HuH-7.5 (cell line): Measurements from ENCODE around the gene ZNF525.
"Not testable (repeated sequence)": the region's sequence is repeated elsewhere in the genome, so short reads cannot be mapped to it uniquely, and the experiment has no call there.

Source experiments
- DNase-seq: peaks from one replicate; pipeline ENCODE4 v3.0.0; 2011; ENCODE audit warnings: low spot score

ZNF525 gene

DNA sequence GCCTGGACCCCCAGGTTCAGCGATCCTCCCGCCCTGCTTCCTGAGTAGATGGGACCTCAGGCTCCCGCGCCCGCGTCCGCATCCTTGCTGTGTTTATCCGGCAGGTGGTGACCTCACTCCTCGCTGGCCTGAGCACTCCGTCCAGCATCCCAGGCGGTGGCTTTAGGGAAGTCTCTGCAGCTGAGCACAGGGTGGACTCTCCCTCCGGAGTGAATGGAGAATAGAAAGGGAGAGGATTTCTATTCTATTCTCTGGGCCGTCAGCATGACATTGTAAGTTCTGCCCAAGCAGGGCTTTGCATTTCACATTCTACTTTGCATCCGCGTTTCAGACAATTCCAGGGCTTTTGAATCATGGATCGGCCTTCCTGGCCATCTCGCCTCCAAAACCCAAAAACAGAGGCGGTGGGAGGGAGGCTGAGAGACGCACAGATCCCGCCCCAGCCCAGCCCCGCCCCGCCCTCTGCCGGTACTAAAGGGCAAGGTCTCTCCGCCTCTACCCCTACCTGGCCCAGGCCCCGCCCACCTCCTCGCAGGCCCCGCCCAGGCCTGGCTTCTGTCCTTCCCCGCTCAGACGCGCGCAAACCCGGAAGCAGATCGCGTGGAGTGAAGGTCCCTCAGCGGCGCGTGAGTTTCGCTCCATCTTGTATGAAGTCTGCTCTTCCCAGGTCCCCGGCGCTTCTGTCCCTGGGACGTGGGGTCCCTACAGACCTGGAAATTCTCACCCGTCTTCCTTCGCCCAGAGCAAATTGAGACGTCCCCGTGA is at the start of gene ZNF525:
Gene ZNF525, plus strand, starts transcription at position 572 of the 765 bp plus-strand sequence. CDS start 6,577 bp downstream, outside the sequence.
- DNase-seq = peak; percentile 74

DNA sequence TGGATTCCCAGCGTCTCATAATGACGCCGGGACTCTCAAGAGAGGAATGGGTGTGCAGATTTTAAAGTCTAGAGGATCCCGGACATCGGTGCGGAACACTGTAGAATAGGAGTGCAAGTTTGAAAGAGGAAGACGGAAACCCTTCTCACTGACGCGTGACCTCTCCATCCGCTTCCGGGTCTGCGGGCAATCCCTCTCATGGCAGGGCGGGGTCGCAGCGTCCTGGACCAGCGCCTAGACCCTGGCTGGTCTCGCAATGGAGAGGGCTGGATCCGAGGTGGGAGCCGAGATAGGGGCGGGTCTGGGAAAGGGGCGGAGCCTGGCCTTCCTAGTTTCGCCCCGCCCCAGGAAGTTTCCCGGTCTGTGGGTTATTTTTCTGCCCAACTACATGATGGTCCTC is 36.5 kb upstream of the ZNF525 start:
- DNase-seq = no peak

DNA sequence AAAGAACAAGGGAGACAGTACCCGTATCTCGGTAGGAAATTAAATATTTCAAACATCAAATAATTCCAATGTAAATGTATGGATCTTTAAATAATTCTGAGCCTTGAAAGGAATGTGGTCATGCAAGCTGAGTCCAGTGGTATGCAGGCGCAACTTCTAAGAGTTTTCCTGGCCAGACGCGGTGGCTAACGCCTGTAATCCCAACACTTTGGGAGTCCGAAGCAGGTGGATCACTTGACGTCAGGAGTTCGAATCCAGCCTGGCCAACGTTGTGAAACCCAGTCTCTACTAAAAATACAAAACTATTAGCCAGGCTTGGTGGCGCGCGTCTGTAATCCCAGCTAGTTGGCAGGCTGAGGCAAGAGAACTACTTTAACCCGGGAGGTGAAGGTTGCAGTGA is 33.0 kb upstream of the ZNF525 start:
- DNase-seq = no peak

DNA sequence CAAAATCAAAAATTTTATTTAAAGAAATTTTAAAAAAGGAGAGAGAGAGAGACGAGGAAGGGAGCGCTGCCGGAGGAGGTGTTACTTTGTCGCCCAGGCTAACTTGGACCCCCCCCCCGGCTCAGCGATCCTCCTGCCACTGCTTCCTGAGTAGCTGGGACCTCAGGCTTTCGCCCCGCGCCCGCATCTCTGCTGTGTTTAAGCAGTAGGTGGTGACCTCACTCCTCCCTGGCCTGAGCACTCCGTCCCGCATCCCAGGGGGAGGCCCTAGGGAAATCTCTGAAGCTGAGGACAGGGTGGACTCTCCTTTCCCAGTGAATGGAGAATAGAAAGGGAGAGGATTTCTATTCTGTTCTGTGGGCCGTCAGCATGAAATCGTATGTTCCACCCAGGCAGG is 32.4 kb upstream of the ZNF525 start:
- no peak for DNase-seq

DNA sequence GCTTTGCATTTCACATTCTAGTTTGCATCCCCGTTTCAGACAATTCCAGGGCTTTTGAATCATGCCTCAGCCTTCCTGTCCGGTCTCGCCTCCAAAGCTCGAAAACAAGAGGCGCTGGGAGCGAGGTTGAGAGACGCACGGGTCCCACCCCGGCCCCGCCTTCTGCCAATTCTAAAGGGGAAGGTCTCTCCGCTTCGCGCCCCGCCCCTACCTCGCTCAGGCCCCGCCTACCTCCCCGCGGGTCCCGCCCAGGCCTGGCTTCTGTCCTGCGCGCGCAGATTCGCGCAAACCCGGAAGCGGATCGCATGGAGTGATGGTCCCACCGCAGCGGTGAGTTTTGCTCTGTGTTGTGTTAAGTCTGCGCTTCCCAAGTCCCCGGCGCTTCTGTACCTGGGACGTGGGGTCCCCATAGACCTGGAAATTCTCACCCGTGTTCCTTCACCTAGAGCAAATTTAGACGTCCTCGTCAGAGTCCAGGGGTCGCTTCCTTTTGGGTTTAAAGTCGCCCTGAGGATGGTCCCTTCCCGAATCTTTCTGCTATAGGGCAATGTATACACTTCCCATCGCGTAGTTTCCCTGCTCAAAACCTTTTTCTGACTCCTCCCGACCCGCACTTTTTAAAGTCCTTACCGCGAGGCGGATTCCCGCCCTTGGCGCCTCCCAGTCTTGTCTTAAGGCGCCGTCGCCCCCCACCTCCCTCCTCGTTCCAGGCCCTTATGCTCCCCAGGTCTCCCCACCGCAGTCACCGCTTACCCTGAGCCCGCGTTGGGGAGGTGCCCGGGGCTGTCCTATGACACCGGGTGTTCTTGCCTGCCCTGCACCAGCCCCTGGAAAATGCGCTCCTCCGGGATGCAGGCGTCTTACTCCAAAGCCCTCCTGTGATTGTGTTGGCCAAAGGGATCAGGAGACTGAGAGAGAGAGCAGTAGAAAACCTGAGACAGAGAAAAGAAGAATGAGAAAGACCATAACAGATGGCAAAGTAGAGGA is 31.7 kb upstream of the ZNF525 start, which contains the start of gene ZNF845:
Gene ZNF845, plus strand, starts transcription at position 287 of the 987 bp plus-strand sequence. CDS start 7,559 bp downstream, outside the sequence.
- peak; percentile 59 for DNase-seq

DNA sequence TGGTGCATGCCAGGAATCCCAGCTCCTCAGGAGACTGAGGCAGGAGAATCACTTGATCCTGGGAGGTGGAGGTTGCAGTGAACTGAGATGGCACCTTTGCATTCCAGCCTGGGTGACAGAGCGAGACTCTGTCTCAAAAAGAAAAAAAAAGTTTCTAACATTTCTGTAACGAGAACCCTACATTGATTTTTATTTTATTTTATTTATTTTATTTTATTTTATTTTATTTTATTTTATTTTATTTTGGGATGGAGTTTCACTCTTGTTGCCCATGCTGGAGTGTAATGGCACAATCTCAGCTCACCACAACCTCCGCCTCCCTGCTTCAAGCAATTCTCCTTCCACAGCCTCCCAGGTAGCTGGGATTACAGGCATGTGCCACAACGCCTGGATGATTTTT is 21.1 kb upstream of the ZNF525 start:
- DNase-seq = not testable (repeated sequence)

DNA sequence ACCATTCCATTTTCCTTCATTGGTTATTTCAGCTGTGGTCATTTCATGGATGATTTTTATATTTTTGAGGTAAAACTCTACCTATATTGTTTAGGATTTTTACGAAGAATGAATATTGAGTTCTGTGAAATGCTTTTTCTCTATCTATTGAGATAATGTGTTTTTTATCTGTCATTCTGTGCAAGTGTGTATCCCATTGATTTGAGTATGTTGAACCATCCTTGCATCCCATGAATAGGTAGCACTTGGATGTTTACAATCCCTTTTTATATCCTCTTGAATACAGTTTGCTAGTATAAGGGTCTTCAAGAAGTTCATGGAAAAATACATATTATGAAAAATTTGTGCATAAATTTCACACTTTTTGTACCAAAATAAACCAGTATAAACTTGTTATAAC is 9.8 kb upstream of the ZNF525 start:
- no peak for DNase-seq

DNA sequence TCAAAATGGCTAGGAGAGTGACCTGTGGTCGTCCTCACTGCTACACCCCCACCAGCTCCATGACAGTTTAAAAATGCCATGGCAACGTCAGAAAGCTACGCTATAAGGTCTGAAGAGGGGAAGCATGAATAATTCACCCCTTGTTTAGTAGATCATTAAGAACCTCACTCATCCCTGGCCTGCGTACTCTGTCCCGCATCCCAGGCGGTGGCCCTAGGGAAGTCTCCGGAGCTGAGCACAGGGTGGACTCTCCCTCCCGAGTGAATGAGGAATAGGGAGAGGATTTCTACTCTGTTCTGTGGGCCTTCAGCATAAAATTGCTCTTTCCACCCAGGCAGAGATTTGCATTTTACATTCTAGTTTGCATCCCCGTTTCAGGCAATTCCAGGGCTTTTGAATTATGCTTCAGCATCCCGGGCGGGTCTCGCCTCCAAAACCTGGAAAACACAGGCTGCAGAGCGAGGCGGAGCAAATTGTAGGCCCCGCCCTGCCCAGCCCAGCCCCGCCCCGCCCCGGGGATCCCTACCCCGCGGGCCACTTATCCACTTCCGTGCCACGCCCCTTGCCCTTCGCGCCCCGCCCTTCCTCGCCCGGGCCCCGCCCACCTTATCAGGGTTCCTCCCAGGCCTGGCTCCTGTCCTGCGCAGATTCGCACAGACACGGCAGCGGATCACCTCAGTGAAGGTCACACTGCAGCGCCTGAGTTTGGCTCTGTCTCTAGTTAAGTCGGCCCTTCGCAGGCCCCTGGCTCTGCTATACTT is 7.5 kb upstream of the ZNF525 start:
- DNase-seq = no peak

DNA sequence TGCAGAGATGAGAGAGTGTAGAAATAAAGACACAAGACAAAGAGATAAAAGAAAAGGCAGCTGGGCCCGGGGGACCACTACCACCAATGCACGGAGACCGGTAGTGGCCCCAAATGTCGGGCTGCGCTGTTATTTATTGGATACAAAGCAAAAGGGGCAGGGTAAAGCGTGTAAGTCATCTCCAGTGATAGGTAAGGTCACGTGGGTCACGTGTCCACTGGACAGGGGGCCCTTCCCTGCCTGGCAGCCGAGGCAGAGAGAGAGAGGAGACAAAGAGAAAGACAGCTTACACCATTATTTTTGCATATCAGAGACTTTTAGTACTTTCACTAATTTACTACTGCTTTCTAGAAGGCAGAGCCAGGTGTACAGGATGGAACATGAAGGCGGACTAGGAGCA is 5.4 kb upstream of the ZNF525 start:
- DNase-seq = not testable (repeated sequence)

DNA sequence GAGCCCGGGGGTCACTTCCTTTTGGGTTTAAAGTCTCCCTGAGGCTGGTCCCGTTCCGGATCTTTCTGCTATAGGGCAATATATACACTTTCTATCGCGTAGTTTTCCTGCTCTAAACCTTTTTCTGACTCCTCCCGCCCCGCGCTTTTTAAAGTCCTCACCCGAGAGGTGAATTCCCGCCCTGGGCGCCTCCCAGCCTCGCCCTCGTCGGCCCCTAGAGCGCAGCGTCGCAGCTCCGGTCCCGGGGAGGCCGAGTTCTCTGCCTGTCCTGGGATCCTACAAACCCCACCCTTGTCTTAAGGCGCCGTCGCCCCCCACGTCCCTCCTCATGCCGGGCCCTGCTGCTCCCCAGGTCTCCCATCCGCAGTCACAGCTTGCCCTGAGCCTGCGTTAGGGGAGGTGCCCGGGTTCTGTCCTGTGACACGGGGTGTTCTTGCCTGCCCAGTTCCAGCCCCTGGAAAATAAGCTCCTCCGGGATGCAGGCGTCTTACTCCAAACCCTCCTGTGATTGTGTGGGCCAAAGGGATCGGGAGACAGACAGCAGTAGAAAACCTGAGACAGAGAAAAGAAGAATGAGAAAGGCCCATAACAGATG is 491 bp downstream of the ZNF525 start:
- DNase-seq = no peak

DNA sequence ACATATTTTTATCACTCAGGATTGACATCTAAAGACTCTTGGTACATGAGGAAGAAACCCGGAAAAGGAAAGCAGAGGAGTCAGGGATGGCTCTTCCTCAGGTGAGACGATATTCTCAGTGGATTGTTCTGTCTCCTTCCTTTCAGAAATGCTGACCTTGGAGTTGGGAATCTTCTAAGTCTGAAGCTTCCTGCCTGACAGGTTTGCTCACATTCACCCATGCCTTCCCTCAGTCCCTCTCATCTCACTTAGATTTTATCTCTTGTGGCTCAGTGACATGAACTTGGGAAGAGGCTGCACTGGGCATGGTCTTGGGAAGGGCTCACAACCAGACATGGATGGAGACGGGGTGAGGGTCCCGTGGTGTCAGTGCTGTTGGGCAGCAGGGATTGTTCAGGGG is 6.7 kb downstream of the ZNF525 start:
- DNase-seq = no peak

DNA sequence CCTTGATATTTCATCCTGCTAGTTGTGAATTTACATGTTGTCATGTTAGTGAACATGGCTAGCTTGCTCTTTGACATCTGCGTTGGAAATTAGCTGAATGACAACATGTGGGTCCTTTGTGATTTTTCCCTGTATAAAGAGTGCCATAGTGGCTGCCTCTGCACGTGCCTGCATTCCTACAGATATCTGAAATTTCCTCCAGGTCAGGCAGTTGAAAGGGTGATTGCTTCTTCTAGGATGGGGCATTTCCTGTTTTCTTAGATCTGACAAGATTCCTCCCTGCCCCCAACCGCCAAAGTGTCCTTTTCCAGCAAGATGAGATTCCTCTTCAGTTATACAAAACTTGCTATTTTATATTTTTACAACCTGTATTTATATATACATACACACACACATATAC is 8.8 kb downstream of the ZNF525 start:
- DNase-seq = no peak

DNA sequence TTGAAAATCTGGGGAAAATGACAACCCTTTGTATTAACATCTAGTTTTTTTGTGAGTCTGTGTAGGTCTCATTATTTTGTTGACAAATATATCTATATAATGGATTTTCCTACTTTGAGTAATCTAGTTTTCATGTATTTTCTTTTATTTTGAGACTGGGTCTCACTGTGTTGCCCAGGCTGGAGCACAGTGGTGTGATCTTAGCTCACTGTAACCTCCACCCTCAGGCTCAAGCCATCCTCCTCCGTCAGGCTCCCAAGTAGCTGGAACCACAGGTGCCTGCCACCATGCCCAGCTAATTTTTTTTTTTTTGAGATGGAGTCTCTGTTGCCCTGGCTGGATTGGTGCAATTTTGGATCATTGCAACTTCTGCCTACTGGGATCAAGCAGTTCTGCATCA is 9.2 kb downstream of the ZNF525 start:
- no peak for DNase-seq

DNA sequence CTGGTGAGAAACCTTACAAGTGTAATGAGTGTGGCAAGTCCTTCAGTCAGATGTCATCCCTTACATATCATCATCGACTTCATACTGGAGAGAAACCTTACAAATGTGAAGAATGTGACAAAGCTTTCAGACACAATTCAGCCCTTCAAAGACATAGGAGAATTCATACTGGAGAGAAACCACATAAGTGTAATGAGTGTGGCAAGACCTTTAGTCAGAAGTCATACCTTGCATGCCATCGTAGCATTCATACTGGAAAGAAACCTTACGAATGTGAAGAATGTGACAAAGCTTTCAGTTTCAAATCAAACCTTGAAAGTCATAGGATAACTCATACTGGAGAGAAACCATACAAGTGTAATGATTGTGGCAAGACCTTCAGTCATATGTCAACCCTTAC is 15.9 kb downstream of the ZNF525 start:
- DNase-seq = no peak

DNA sequence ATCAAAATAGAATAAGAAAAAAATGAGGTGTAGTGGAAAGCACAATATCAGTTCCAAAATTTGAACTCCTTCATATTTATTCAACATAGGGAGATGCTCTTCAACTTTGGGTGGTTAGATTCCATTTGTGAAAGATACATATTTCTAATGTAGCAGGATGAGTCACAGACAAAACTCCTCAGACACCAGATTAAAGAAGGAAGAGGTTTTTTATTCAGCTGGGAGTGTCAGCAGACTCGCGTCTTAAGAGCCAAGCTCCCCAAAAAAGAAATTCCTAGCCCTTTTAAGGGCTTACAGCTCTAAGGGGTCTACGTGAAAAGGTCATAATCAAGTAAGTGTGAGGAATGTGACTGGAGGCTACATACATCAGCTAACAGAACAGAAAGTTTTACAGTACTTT is 22.7 kb downstream of the ZNF525 start:
- DNase-seq = no peak

DNA sequence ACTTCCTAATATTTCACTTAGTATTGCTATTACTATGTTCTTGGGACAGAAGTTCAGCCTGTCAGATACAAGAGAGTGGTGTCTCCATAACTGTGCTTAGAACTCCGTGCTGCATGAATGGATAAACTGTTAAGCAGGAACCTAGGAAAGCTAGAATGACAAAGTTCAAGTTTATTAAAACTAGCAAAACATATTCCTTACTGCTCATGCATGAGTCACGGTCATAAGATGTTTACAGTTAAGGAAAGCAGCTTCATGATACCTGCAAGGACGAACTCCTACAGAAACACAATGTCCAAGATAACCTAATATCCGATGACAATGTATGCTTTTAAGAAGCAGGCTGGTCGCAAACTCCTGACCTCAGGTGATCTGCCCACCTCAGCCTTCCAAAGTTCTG is 23.4 kb downstream of the ZNF525 start:
- no peak for DNase-seq

DNA sequence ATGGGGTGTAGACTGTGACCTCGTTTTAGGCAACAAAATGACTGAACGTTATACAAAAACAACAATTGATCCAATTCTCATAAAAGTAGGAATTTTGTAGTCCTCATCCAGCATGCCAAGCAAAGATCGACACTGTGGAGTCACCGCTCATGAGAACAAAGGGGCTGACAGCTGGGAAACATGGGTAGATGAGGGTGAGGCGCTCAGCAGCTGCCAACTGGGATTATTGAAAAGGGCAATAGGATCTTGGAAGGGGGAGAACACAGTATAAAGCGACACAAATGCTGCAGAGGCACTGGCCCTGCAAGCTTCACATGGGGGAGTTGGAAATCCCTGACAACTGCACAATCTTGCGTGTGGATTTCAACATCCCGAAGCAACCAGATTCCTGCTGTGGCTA is 24.1 kb downstream of the ZNF525 start:
- no peak for DNase-seq

DNA sequence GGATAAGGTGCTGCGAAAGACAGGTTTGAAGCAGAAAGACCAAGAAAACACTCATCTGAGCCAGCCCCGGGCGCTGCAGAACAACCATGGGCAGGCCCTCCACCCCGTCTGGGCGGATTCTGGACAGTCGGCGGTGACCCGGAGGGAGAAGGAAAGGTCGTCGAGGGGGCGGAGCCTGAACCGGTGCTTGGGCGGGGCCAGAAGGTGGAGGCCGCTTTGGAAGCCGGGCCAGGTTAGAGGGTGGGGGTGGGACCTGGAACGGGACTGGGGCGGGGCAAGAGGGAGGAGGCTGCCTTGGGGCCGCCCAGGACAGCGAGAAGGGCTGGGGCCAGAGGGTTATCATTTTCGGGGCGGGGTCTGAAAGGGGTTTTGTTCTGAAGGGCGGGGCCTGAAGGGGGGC is 24.5 kb downstream of the ZNF525 start:
- DNase-seq = no peak

DNA sequence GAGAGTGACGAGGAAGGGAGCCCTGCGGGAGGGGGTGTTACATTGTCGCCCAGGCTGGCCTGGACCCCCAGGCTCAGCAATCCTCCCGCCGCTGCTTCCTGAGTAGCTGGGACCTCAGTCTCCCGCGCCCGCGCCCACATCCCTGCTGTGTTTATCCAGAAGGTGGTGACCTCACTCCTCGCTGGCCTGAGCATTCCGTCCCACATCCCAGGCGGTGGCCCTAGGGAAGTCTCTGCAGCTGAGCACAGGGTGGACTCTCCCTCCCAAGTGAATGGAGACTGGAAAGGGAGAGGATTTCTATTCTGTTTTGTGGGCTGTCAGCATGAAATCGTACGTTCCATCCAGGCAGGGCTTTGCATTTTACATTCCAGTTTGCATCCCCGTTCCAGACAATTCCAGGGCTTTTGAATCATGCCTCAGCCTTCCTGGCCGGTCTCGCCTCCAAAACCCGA is 29.0 kb downstream of the ZNF525 start:
- DNase-seq = peak; percentile 31

DNA sequence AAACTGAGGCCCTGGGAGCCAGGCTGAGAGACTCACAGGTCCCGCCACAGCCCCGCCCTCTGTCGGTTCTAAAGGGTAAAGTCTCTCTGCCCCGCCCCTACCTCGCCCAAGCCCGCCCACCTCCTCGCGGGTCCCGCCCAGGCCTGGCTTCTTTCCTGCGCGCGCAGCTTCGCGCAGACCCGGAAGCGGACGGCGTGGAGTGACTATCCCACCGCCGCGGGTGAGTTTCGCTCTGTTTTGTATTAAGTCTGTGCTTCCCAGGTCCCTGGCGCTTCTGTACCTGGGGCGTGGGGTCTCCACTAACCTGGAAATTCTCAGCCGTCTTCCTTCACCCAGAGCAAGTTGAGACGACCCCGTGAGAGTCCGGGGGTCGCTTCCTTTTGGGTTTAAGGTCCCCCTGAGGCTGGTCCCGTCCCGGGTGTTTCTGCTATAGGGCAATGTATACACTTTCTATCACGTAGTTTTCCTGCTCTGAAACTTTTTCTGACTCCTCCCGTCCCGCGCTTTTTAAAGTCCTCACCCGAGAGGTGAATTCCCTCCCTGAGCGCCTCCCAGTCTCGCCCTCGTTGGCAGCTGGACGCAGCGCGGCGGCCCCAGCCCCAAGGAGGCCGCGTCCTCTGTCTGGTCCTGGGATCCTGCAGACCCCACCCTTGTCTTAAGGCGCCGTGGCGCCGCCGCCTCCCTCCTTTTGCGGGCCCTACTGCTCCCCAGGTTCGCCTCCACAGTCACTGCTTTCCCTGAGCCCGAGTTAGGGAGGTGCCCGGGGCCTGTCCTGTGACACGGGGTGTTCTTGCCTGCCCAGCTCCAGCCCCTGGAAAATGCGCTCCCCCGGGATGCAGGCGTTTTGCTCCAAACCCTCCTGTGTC is 29.7 kb downstream of the ZNF525 start, which contains the start of gene ZNF765:
Gene ZNF765, plus strand, starts transcription at position 176 of the 866 bp plus-strand sequence. CDS start 2,867 bp downstream, outside the sequence.
- DNase-seq = peak; percentile 78
